ENCODE measurements around the gene B3GNT2.

GRCh38 chr2:62231541-62231940 lies 35.6 kb downstream of the B3GNT2 start:
- TF ChIP-seq SIN3A (IDR thresholded peaks at IDR 0.05; ENCODE audit: borderline replicate concordance, low read depth, low read length) (no peak), RAD21 (IDR thresholded peaks at IDR 0.05; ENCODE audit: low read length) (no peak), IRF3 (IDR thresholded peaks at IDR 0.05; ENCODE audit: low read depth, low read length) (no peak), CTCF (IDR thresholded peaks at IDR 0.05) (no peak), MEF2A (IDR thresholded peaks at IDR 0.05; ENCODE audit: borderline replicate concordance, low read depth) (no peak), EP300 (IDR thresholded peaks at IDR 0.05; ENCODE audit: borderline replicate concordance in 1 of 2, low read depth in 1 of 2, low read length in 1 of 2) (no peak), YY1 (IDR thresholded peaks at IDR 0.05; ENCODE audit: low read depth) (no peak), TEAD4 (IDR thresholded peaks at IDR 0.05; ENCODE audit: borderline replicate concordance, insufficient read depth) (no peak), RFX5 (IDR thresholded peaks at IDR 0.05; ENCODE audit: low read length) (no peak), USF2 (IDR thresholded peaks at IDR 0.05; ENCODE audit: borderline replicate concordance, low read depth, low read length) (no peak), PBX3 (IDR thresholded peaks at IDR 0.05) (no peak)
